DOHH2 (cell line): ENCODE measurements around the gene LSAMP.

Experiments used
- H3F3A ChIP-seq: fragments of 200-600 bp; sonication (generic), shearing (Covaris generic); 2 replicates; pipeline ENCODE4 v1.6.0; 2016; ENCODE audit warnings: antibody characterized with exemption, mild to moderate bottlenecking; ENCODE audit not compliant: control insufficient read depth, insufficient read depth
- H3K27ac ChIP-seq: fragments of 200-600 bp; sonication (generic); 2 replicates; pipeline ENCODE4 v1.5.1; 2014; ENCODE audit warnings: low read depth, mild to moderate bottlenecking, low read length, moderate library complexity
- H3K27me3 ChIP-seq: fragments of 200-600 bp; sonication (generic); 2 replicates; pipeline ENCODE4 v1.6.1; 2014; ENCODE audit warnings: mild to moderate bottlenecking, low read length, mixed read lengths; ENCODE audit not compliant: control insufficient read depth
- H3K36me3 ChIP-seq: fragments of 200-600 bp; sonication (generic); 2 replicates; pipeline ENCODE4 v1.6.1; 2014; ENCODE audit warnings: mild to moderate bottlenecking, low read length, moderate library complexity, mixed read lengths; ENCODE audit not compliant: control insufficient read depth
- H3K4me1 ChIP-seq: fragments of 200-600 bp; sonication (generic); 2 replicates; pipeline ENCODE4 v1.6.1; 2014; ENCODE audit warnings: mild to moderate bottlenecking, low read length, mixed read lengths; ENCODE audit not compliant: control insufficient read depth
- H3K4me2 ChIP-seq: fragments of 200-600 bp; sonication (generic); 2 replicates; pipeline ENCODE4 v1.6.0; 2014; ENCODE audit warnings: mild to moderate bottlenecking, low read length, moderate library complexity
- H3K4me3 ChIP-seq: fragments of 200-600 bp; sonication (generic); 2 replicates; pipeline ENCODE4 v1.5.1; 2014; ENCODE audit warnings: mild to moderate bottlenecking, low read length, mixed read lengths
- H3K79me2 ChIP-seq: fragments of 200-600 bp; sonication (generic); 2 replicates; pipeline ENCODE4 v1.6.1; 2014; ENCODE audit warnings: mild to moderate bottlenecking, low read length, mixed read lengths; ENCODE audit not compliant: control insufficient read depth
- H3K9me2 ChIP-seq: fragments of 200-600 bp; sonication (generic); replicated peaks from 2 replicates; pipeline ENCODE4 v1.6.1; 2014; ENCODE audit warnings: mild to moderate bottlenecking, low read length, mixed read lengths; ENCODE audit not compliant: control insufficient read depth
- H3K9me3 ChIP-seq: fragments of 200-600 bp; sonication (generic); 2 replicates; pipeline ENCODE4 v1.6.1; 2014; ENCODE audit warnings: antibody characterized with exemption, low read length, mixed read lengths; ENCODE audit not compliant: control insufficient read depth, insufficient read depth
- H4K20me1 ChIP-seq: fragments of 200-600 bp; sonication (generic); 2 replicates; pipeline ENCODE4 v1.6.0; 2014; ENCODE audit warnings: low read depth, mild to moderate bottlenecking, antibody characterized with exemption, low read length, moderate library complexity; ENCODE audit not compliant: control insufficient read depth, insufficient read depth
- CTCF ChIP-seq: fragments of 200-600 bp; sonication (generic); IDR thresholded peaks from one replicate; pipeline ENCODE4 v1.5.1; 2014; ENCODE audit warnings: antibody characterized with exemption, mild to moderate bottlenecking, low read depth, low read length; ENCODE audit not compliant: poor library complexity, severe bottlenecking
- EZH2phosphoT487 ChIP-seq: fragments of 200-600 bp; sonication (generic); IDR thresholded peaks from 2 replicates; pipeline ENCODE4 v1.6.1; 2017; ENCODE audit warnings: borderline replicate concordance, mild to moderate bottlenecking, antibody characterized with exemption, low read length, moderate library complexity, mixed read lengths

Gene LSAMP

GRCh38 chr3:116015931-116016330, 429.4 kb downstream of the LSAMP start:
- no peaks in the 10 kb centered on the region for H4K20me1 ChIP-seq

GRCh38 chr3:116007000-116007399, 438.3 kb downstream of the LSAMP start:
- H4K20me1 ChIP-seq: no peaks in the 10 kb centered on the region
- TF ChIP-seq EZH2phosphoT487: no peak
- TF ChIP-seq CTCF: no peak
- no peaks in the 10 kb centered on the region for H3F3A ChIP-seq
- H3K4me1 ChIP-seq: no peaks in the 10 kb centered on the region
- H3K9me3 ChIP-seq: no peaks in the 10 kb centered on the region
- no peaks in the 10 kb centered on the region for H3K36me3 ChIP-seq
- no peak overlapping the region for H3K27ac ChIP-seq
- no peaks in the 10 kb centered on the region for H3K9me2 ChIP-seq
- no peak overlapping the region for H3K4me3 ChIP-seq
- H3K27me3 ChIP-seq: no peaks in the 10 kb centered on the region
- no peak overlapping the region for H3K4me2 ChIP-seq
- H3K79me2 ChIP-seq: no peaks in the 10 kb centered on the region

More at GRCh38 chr3:116015931-116016330, 429.4 kb downstream of the LSAMP start:
- Histone ChIP-seq H3K4me1 (no peaks in the 10 kb centered on the region), H3K79me2 (no peaks in the 10 kb centered on the region), H3K9me2 (no peaks in the 10 kb centered on the region), H3K36me3 (no peaks in the 10 kb centered on the region), H3K4me2 (no peak overlapping the region), H3K27me3 (no peaks in the 10 kb centered on the region), H3F3A (no peaks in the 10 kb centered on the region), H3K9me3 (no peaks in the 10 kb centered on the region), H3K27ac (no peak overlapping the region), H3K4me3 (no peak overlapping the region)
- TF ChIP-seq EZH2phosphoT487: no peak
- no peak for TF ChIP-seq CTCF

DNA sequence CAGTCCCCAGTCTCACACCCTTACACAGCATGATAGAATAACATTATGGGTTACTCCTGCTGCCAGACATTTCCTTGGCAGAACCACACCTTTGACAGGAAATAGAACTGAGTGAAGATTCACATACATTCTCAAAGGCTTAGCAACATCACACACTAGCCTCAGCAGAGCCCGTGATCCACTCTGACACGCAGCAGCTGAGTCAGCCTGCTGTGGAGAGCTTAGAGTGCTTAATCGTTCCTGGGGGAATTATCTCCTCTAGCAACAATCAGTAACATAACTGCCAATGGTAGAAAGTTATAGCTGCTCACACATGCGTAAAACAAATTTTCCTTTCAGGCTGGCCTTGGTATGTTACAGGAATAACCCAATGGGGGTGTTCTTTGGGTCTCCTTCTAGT, 439.9 kb downstream of the LSAMP start:
- Histone ChIP-seq H3K79me2 (no peaks in the 10 kb centered on the region), H3K4me2 (no peak overlapping the region), H3K4me1 (no peaks in the 10 kb centered on the region), H3K9me2 (no peaks in the 10 kb centered on the region), H3K9me3 (no peaks in the 10 kb centered on the region), H3K27me3 (no peaks in the 10 kb centered on the region), H3K4me3 (no peak overlapping the region), H4K20me1 (no peaks in the 10 kb centered on the region), H3K36me3 (no peaks in the 10 kb centered on the region), H3F3A (no peaks in the 10 kb centered on the region), H3K27ac (no peak overlapping the region)
- TF ChIP-seq CTCF (no peak), EZH2phosphoT487 (no peak)

- no peak overlapping the region for H3K4me3 ChIP-seq
- no peaks in the 10 kb centered on the region for H3K36me3 ChIP-seq
- no peaks in the 10 kb centered on the region for H3K27me3 ChIP-seq
- no peak overlapping the region for H3K4me2 ChIP-seq
- H3K9me3 ChIP-seq: no peaks in the 10 kb centered on the region
- no peak for TF ChIP-seq EZH2phosphoT487
- TF ChIP-seq CTCF: no peak
- no peaks in the 10 kb centered on the region for H3K79me2 ChIP-seq
- H3F3A ChIP-seq: no peaks in the 10 kb centered on the region
- no peaks in the 10 kb centered on the region for H4K20me1 ChIP-seq
- H3K4me1 ChIP-seq: no peaks in the 10 kb centered on the region
- H3K27ac ChIP-seq: no peak overlapping the region
- no peaks in the 10 kb centered on the region for H3K9me2 ChIP-seq
Measured at GRCh38 chr3:116002235-116002634, 443.1 kb downstream of the LSAMP start.
